CD4-positive, alpha-beta T cell treated with Interleukin-15 for 4 hours (primary cell): Measurements from ENCODE around the gene MSRB2.

Source experiments
- DNase-seq: peaks from one replicate; pipeline ENCODE4 v3.0.0-alpha.2; 2020; ENCODE audit warnings: low spot score

MSRB2 gene

DNA sequence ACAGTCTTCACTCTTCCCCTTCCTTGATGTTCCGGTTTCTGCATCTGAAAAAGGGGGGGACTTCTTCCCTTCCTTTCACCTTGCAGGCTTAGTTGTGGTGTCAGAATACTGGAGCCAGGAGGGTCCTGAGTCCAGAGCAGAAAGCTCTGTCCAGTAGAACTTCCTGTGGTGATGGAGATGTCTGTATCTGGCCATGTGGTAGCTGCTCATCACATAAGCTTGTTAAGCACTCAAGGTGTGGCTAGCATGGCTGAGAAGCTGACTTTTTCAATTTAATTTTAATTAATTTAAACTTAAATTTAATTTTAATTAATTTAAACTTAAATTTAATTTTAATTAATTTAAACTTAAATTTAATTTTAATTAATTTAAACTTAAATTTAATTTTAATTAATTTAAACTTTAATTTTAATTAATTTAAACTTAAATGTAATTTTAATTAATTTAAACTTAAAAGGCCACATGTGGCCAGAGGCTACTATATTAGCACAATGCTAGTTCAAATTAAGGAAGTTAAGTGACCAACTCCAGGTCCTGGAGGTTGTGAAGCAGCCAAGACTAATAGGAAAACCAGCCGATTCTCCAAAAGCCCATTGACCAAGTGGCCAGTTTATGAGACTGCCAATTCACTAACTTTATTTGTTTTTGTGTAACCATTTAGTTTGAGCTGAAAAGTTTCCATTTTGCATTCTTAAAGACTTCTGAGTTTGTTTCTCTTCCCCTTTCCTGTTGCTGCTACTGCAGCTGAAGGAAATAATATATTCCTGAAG is 16.3 kb downstream of the MSRB2 start:
- no peak for DNase-seq

- no peak for DNase-seq
These were observed 19.0 kb downstream of the MSRB2 start for GRCh38 chr10:23114228-23114850.

DNA sequence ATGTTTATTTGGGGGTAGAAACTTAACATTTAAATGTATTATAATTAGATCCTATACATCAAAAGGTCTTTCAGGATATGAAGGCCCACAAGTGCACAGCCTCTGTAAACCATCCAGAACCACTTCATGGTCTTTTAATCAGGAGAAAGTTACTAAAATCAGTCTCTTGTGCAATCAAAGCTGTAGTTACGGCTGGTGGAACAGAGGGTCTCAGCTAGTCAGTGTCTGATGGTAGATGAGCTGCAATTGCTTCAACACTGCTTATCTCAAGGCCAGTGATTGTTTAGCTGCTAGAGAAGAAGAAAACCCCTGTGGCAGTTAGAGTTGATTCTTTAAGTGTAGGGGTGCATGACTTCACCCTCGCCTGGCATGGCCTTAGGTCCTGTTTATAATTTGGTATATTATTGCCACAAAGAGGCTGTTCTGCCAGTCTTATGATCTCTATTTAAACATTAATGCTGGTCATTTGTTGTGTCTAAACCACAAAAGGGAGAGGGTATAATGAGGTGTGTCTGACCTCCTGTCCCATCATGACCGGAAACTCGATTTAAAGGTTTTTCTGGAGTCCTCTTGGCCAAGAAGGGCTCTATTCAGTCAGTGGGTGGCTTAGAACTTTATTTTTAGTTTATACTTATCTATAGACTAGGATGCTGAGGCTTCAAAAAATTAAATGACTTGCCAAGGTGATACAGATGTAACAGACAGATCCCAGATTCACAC is 21.3 kb downstream of the MSRB2 start:
- DNase-seq: no peak

DNA sequence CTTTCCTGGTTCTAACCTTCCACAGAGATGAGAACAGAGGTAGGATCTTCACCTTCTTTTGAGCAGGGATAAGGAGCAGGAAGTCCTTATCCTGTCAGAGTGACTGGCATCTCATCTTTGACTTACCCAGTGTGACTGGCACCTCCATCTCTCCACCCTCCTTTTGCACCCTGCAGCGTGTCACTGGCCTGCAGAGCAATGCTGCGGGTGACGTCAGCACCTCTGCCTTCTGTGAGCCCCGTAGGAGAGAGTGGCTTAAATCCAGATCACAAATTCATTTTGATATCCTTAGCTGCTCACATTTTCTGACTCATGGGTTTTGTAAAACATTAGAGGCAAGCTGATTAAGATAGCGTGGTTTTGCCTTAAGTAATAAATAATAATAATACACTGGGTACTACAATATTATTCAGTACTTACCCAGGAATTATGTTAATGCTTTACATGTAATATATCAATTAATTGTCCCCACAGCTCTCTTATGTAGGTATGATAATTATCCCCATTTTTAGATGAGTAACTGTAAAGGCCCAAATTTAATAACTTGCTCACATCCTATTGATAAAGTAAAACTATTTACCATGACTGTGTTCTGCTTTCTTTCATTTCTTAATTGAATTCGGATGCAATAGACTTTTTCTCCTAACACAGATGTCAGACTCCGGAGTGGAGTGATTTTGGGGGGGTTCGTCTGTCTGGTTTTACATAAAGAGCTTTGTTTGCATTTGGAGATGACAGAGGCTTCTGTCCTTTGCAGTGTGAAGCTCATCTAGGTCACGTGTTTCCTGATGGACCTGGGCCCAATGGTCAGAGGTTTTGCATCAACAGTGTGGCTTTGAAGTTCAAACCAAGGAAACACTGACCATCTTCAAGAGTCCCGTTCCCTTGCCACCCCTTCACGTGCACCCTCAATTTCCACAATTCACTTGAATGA is 24.9 kb downstream of the MSRB2 start:
- no peak for DNase-seq

- DNase-seq: no peak
These were observed 25.8 kb downstream of the MSRB2 start for GRCh38 chr10:23121135-23121534.

GRCh38 chr10:23136462-23136861 is 41.1 kb downstream of the MSRB2 start:
- no peak for DNase-seq

- DNase-seq: no peak
These were observed 44.3 kb downstream of the MSRB2 start for GRCh38 chr10:23139677-23140076.

DNA sequence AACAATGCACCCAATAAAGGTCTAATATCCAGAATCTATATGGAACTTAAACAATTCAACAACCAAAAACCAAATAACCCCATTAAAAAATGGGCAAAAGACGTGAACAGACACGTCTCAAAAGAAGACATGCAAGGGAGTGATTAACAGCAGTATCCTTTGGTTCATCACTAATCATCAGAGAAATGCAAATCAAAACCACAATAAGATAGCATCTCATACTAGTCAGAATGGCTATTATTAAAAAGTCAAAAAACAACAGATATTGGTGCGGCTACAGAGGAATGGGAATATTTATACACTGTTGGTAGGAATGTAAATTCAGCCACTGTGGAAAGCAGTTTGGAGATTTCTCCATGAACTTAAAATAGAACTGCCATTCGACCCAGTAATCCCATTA is 46.6 kb downstream of the MSRB2 start:
- no peak for DNase-seq

DNA sequence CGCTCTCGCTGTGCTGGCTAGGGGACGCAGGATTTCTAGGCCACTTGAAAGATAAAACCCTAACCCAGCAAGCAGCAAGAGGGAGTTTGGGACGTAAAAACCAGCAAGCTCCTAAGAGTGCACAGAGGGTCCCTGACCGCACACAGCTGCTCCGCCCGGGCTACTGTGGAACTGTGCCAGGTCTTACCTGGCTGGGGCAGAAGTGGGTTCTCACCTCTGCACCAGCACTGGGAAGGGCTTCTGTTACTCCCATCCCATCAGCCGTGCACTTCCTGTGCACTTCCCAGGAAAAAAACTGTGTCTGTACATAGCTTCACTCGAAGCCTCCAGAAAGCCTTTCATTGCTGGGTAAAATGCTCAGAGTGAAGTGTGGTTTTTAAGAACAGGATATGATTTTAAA is 50.9 kb downstream of the MSRB2 start:
- no peak for DNase-seq

DNA sequence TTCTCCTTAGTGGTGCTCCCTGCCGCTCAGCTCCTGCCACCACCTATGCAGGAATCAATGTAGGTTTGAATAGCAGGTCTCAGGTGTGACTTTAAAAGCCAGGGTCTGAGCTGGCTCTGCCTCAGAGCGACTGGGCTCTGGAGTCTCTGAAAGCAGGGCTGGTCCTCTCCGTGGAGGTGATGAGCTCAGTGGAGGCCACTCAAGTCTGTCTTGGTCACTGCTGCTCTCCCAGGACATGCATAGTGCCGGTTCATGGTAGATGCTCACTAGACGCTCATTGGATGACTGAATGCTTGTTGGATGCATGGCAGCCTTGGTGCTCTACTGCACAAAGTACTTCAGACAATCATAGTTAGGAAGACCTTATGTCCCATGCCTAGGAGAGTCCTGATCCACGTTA is 51.7 kb downstream of the MSRB2 start:
- no peak for DNase-seq

- no peak for DNase-seq
These were observed 52.8 kb downstream of the MSRB2 start for GRCh38 chr10:23148214-23148613.

- no peak for DNase-seq
These were observed 54.7 kb downstream of the MSRB2 start for GRCh38 chr10:23150091-23150490.

- DNase-seq: no peak
These were observed 55.2 kb downstream of the MSRB2 start for GRCh38 chr10:23150610-23151009.

DNA sequence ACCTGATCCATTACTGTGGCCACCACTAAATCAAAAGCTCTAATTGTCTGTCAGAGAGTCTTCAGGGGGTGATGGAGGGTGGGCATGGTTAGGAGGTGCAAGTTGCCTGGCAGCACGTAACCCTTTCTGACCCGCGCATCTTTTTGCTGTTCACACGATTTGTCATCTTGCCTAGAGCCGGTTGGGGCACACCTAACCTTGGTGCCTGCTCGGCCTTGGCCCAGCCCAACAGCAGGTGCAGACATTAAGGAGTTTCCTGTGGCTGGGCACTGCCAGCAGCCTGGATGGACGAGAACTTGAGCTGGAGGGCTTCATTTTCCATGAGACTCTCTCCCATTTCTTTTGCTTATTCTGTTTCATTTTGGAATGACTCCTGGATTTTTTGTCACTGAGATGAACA is 55.7 kb downstream of the MSRB2 start:
- no peak for DNase-seq

GRCh38 chr10:23155169-23155568 is 59.8 kb downstream of the MSRB2 start:
- DNase-seq: no peak

DNA sequence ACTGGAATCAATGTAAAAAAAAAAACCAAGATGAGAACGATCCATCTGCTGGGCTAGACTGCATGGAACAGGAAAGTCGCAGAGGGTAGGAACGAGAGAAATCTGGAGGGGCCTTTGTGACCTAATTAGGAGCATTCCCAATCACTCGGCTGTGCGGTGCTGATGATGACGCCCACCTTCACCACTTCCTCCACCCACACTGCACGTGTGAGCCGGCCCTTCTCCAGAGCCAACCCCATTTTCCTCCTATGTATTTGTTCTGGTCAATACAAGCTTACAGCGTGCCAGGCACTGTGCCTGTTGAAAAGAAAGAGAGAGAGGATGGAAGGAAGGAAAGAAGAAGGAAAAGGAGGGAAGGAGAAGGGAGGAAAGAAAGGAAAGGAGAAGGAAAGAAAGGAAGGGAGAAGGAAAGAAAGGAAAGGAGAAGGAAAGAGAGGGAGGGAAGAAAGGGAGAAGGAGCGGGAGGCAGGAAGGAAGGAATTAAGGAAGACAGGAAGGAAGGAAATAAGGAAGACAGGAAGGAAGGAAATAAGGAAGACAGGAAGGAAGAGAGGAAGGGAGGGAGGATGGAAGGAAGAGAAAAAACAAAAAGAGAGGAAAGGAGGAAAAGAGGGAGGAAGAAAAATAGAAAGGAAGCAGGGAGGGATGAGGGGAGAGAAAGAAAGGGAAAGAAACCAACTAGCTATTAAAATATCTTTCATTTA is 61.2 kb downstream of the MSRB2 start:
- no peak for DNase-seq

DNA sequence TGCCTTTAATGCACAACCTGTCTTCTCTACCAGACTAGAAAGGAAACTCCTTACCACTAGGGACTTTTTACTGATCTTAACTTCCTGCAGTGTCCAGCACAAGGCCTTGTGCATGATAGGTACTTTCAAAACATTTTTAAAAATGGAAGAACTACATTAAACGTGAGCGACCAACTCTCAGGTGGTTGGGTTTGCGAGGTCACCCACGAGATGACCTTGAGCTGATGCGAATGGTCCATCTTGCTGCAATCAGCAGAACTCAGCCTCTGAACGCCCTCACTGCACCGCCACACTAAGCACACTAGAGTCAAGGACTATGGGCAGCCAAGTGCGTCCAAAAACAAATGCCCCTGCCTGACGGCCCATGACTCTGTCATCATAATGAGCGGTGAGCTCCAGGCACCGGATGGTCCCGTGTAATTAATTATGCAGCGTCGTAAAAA is 61.9 kb downstream of the MSRB2 start:
- DNase-seq: no peak

DNA sequence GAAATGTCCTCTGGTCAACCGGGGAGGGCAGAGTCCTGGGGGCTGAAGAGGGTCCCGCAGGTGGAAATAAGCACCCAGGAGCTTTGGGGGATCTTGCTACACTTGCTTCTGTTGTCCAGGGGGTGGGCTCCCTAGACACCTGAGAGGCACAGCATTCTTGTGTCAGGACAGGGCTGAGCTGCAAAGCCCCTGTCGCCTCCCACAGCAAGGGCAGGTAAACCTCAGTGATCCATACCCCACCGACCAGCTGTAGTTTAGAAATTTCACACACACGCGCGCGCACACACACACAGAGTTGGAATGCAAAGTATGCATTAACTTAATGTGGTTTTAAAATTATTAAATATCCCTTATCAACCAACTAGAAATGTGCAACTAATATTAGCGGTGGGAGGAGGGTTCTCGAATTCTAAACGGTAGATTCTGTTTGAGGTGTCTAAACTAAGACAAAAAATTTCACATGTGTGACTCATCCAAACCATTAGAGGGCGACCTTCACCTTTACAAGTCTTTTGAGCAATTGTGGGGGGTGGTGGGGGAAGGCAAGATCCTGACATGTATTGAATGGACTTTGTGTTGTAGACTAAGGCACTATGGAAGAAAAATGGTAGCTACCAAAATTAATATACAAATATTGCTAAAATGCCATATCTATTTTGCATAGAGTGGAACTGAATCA is 62.5 kb downstream of the MSRB2 start:
- no peak for DNase-seq

- DNase-seq: peak; percentile 26
These were observed 63.0 kb downstream of the MSRB2 start for GRCh38 chr10:23158370-23158769.

DNA sequence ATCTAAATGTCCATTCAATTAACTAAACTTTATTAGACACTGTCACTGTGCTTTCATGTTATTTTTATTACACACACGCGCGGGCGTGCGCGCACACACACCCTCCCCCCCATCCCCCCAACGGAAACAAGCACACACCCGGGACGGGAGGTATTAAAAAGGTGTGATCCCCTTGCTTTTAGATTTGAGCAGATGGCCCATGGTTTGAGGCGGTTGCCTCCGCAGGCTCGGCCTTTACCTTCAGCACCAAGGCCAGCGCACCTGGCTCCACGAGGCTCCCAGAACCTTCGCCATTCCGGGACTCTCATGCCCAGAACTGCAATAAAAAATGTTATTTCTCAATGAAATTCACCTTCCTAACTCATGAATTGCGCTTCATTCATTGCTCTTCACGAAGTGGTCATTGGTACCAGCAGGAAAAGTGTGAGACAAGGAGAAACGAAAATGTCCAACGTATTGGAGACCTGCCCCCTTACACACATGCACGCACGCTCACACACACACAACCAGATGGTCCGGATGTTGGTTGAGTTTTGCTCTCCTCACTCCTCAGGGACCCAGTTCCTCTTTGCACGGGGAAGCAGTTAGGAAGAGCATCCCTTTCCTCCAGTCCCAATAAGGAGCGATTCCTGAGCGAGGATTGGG is 76.0 kb downstream of the MSRB2 start:
- DNase-seq: no peak
